GM23338 (cell line): ENCODE measurements around the gene SLC37A4.

Experiments
- CREB1 ChIP-seq: fragments of 250-450 bp; sonication (Bioruptor Pico); IDR thresholded peaks from 2 replicates; pipeline ENCODE4 v1.5.0; 2020; ENCODE audit warnings: low read depth, mild to moderate bottlenecking, moderate library complexity
- CTCF ChIP-seq, 2 experiments: fragments of 200-600 bp in 1 of 2; sonication (generic) in 1 of 2; conservative IDR thresholded peaks; 2 replicates each; pipeline versions ENCODE4 v1.5.1 to v1.6.1; 2016 to 2017; ENCODE audit warnings: antibody characterized with exemption in 2 of 2, low read depth in 2 of 2, mild to moderate bottlenecking in 2 of 2, moderate library complexity in 1 of 2
- ETS1 ChIP-seq: IDR thresholded peaks from 2 replicates; pipeline ENCODE4 v1.6.1; 2016; ENCODE audit warnings: antibody characterized with exemption
- EZH2 ChIP-seq: fragments of 200-600 bp; sonication (generic); IDR thresholded peaks from one replicate; pipeline ENCODE4 v1.8.0; 2017; ENCODE audit warnings: antibody characterized with exemption, mild to moderate bottlenecking, low read depth; ENCODE audit not compliant: unreplicated experiment
- EZH2phosphoT487 ChIP-seq: fragments of 200-600 bp; sonication (generic); IDR thresholded peaks from one replicate; pipeline ENCODE4 v1.8.1; 2018; ENCODE audit warnings: antibody characterized with exemption; ENCODE audit not compliant: unreplicated experiment
- JUNB ChIP-seq: IDR thresholded peaks from one replicate; pipeline ENCODE4 v1.6.1; 2016; ENCODE audit warnings: antibody characterized with exemption; ENCODE audit not compliant: unreplicated experiment
- NANOG ChIP-seq: IDR thresholded peaks from 2 replicates; pipeline ENCODE4 v1.6.1; 2016; ENCODE audit warnings: antibody characterized with exemption, borderline replicate concordance
- POLR2AphosphoS5 ChIP-seq: IDR thresholded peaks from 2 replicates; pipeline ENCODE4 v1.6.1; 2016; ENCODE audit warnings: antibody characterized with exemption, low read depth
- STAT1 ChIP-seq: IDR thresholded peaks from one replicate; pipeline ENCODE4 v1.6.1; 2016; ENCODE audit warnings: antibody characterized with exemption; ENCODE audit not compliant: unreplicated experiment
- ZNF114 ChIP-seq: fragments of 250-450 bp; sonication (Bioruptor Pico); IDR thresholded peaks from 2 replicates; pipeline ENCODE4 v1.5.0; 2020; ENCODE audit warnings: mild to moderate bottlenecking, moderate library complexity
- ZNF331 ChIP-seq: fragments of 250-450 bp; sonication (Bioruptor Pico); IDR thresholded peaks from 2 replicates; pipeline ENCODE4 v1.5.0; 2020; ENCODE audit warnings: low read depth, mild to moderate bottlenecking, moderate library complexity
- ZNF462 ChIP-seq: fragments of 250-450 bp; sonication (Bioruptor Pico); IDR thresholded peaks from 2 replicates; pipeline ENCODE4 v1.5.0; 2020; ENCODE audit warnings: mild to moderate bottlenecking, moderate library complexity
- TF ChIP-seq, protein P1 (sequence below): IDR thresholded peaks from one replicate; pipeline ENCODE4 v1.6.1; 2018; ENCODE audit warnings: antibody characterized with exemption; ENCODE audit not compliant: unreplicated experiment

- TF ChIP-seq CTCF (conservative IDR thresholded peaks at IDR 0.05; ENCODE audit: low read depth in 2 of 2) (peak in 1 of 2 experiments; percentile 9; a peak in 1 of 4 replicates), EZH2 (no peak), POLR2AphosphoS5 (no peak), ZNF331 (CRISPR knock-in tag) (no peak), NANOG (no peak), EZH2phosphoT487 (no peak), CREB1 (CRISPR knock-in tag) (no peak), ZNF462 (CRISPR knock-in tag) (no peak), JUNB (no peak), ZNF114 (CRISPR knock-in tag) (no peak), ETS1 (no peak), STAT1 (no peak)
- TF ChIP-seq, protein P1, sequence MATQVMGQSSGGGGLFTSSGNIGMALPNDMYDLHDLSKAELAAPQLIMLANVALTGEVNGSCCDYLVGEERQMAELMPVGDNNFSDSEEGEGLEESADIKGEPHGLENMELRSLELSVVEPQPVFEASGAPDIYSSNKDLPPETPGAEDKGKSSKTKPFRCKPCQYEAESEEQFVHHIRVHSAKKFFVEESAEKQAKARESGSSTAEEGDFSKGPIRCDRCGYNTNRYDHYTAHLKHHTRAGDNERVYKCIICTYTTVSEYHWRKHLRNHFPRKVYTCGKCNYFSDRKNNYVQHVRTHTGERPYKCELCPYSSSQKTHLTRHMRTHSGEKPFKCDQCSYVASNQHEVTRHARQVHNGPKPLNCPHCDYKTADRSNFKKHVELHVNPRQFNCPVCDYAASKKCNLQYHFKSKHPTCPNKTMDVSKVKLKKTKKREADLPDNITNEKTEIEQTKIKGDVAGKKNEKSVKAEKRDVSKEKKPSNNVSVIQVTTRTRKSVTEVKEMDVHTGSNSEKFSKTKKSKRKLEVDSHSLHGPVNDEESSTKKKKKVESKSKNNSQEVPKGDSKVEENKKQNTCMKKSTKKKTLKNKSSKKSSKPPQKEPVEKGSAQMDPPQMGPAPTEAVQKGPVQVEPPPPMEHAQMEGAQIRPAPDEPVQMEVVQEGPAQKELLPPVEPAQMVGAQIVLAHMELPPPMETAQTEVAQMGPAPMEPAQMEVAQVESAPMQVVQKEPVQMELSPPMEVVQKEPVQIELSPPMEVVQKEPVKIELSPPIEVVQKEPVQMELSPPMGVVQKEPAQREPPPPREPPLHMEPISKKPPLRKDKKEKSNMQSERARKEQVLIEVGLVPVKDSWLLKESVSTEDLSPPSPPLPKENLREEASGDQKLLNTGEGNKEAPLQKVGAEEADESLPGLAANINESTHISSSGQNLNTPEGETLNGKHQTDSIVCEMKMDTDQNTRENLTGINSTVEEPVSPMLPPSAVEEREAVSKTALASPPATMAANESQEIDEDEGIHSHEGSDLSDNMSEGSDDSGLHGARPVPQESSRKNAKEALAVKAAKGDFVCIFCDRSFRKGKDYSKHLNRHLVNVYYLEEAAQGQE: no peak
Observed at GRCh38 chr11:119011476-119012053, 19.1 kb downstream of the SLC37A4 start.
